A549 treated with RU486 at 1 μM for 4 hours (cell line): ENCODE data around the gene GLP2R. TPM values are rescaled to one million over a fixed set of nuclear protein-coding genes. Genes with fewer than 3 reads are reported as not detected.

Experiments used
- total RNA-seq: library from RNA; stranded (reverse); fragments of 200-300 nt; extraction: Qiagen RNA extraction; gene quantifications from 5 replicates; pipeline ENCODE4 v1.2.3, GENCODE V29; 2022; ENCODE audit warnings: low read depth

Gene GLP2R
- total RNA-seq, result 8.5 to 17.6 TPM (median 11.2 TPM) in 5 replicates

GRCh38 chr17:9825641-9826150 is at the start of gene GLP2R:
Gene GLP2R, plus strand, starts transcription at chr17:9825924. Its CDS starts 140 bp downstream, at chr17:9826064.

GRCh38 chr17:9790889-9791876 is 34.5 kb upstream of the GLP2R start, which contains the start of gene DHRS7C:
Gene DHRS7C, minus strand, starts transcription at chr17:9791592. Its CDS starts 308 bp downstream, at chr17:9791284.

GRCh38 chr17:9821921-9822320 is 3.8 kb upstream of the GLP2R start, which contains the start of gene GSG1L2:
Gene GSG1L2, minus strand, starts transcription at chr17:9822079. Its CDS starts 8 bp downstream, at chr17:9822071.

DNA sequence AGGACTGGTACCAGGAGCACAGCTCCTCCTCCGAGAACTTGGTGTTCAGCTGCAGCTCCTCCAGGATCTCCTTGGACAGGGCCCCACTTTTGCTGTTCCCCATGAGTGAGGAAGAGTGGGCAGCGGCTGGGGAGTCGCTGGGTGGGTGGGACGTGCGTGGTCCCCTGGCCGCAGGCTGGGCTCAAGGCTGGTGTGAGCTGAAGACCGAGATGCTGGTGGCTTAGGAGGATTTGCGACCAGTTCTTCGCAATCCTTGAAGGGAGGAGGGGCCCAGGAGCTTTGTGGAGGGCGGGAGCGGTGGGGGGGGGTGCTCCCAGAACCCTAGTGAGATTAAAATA is 79.3 kb downstream of the GLP2R start, which contains the start of gene RCVRN:
RCVRN (minus strand) TSS at position 194 of the 338 bp plus-strand sequence; CDS start at position 103, 91 bp downstream.

Other genes starting within 250 kb of the GLP2R start
- 0.20 to 0.74 TPM in 2 of 5 replicates, not detected in the others for gene CFAP52, start 249.3 kb upstream of the GLP2R start, total RNA-seq
- 3.8 to 5.2 TPM (median 4.0 TPM) in 5 replicates for gene USP43, start 180.4 kb upstream of the GLP2R start, total RNA-seq
- gene DHRS7C, start 34.3 kb upstream of the GLP2R start, total RNA-seq, result not detected in 5 replicates
- gene GSG1L2, start 3.8 kb upstream of the GLP2R start, total RNA-seq, result not detected in 5 replicates
- gene RCVRN, start 79.3 kb downstream of the GLP2R start, total RNA-seq, result not detected in 5 replicates